GM13976 (cell line): ENCODE results near the gene PRSS12.

Experiments used
- DNase-seq: peaks from one replicate; pipeline ENCODE4 v3.0.0; 2012; ENCODE audit warnings: low spot score
- CTCF ChIP-seq: IDR thresholded peaks from 2 replicates; pipeline ENCODE4 v1.5.1; 2012; ENCODE audit warnings: borderline replicate concordance, mild to moderate bottlenecking; ENCODE audit not compliant: insufficient read depth; ENCODE audit errors: extremely low read depth, missing control alignments, control extremely low read depth
- in situ Hi-C: fragments of 300-500 bp; cut with MboI; formaldehyde crosslinking; loops from one replicate; pipeline ENCODE4 v1.12.0; 2022; ENCODE audit warnings: low sequenced_read_pairs, mixed read lengths, inconsistent platforms; ENCODE audit not compliant: unreplicated experiment

PRSS12 gene

GRCh38 chr4:118290951-118291350 is 61.9 kb downstream of the PRSS12 start:
- no peak for DNase-seq
- no peak for TF ChIP-seq CTCF
- in situ Hi-C loops, result loop anchor here (25.0 kb wide), 1 partner anchor 396 kb away; the partner anchor contains the start of gene METTL14

GRCh38 chr4:118289794-118290193 is 63.0 kb downstream of the PRSS12 start:
- DNase-seq, result no peak

GRCh38 chr4:118287711-118288451 is 64.9 kb downstream of the PRSS12 start:
- DNase-seq, result no peak
- in situ Hi-C loops, result loop anchor here (25.0 kb wide), 1 partner anchor 399 kb away; the partner anchor contains the start of gene METTL14
- TF ChIP-seq CTCF, result no peak

More at GRCh38 chr4:118289794-118290193, 63.0 kb downstream of the PRSS12 start:
- no peak for TF ChIP-seq CTCF
- in situ Hi-C loops, result loop anchor here (25.0 kb wide), 1 partner anchor 398 kb away; the partner anchor contains the start of gene METTL14

- DNase-seq, result no peak
- in situ Hi-C loops, result loop anchor here (25.0 kb wide), 1 partner anchor 401 kb away; the partner anchor contains the start of gene METTL14
- no peak for TF ChIP-seq CTCF
These were observed 66.1 kb downstream of the PRSS12 start for GRCh38 chr4:118286685-118287084.

GRCh38 chr4:118285931-118286330 is 66.9 kb downstream of the PRSS12 start:
- no peak for DNase-seq
- TF ChIP-seq CTCF, result no peak
- in situ Hi-C loops, result loop anchor here (25.0 kb wide), 1 partner anchor 401 kb away; the partner anchor contains the start of gene METTL14

GRCh38 chr4:118284169-118284568 is 68.6 kb downstream of the PRSS12 start:
- TF ChIP-seq CTCF, result no peak
- no peak for DNase-seq
- in situ Hi-C loops, result loop anchor here (25.0 kb wide), 1 partner anchor 403 kb away; the partner anchor contains the start of gene METTL14
